Measurements from ENCODE around the gene BACH2. TPM values are rescaled to one million over a fixed set of nuclear protein-coding genes. Genes with fewer than 3 reads are reported as not detected.
"Not testable (repeated sequence)": the region's sequence is repeated elsewhere in the genome, so short reads cannot be mapped to it uniquely, and the experiment has no call there.

Gene BACH2
- total and polyA plus RNA-seq, 2 experiments from 2014 or later, result under 0.01 TPM; not detected in 1

GRCh38 chr6:90333928-90334327 lies 37.3 kb upstream of the BACH2 start:
- Histone ChIP-seq H3K27me3 (replicated peaks; ENCODE audit: insufficient read depth) (peaks cover 22% of the 10 kb centered on the region; the same call in 1 of the 2 replicates), H3K79me2 (ENCODE audit: insufficient read depth) (no peaks in the 10 kb centered on the region), H2AFZ (no peak overlapping the region), H3K27ac (no peak overlapping the region), H3K4me1 (ENCODE audit: insufficient read depth) (no peaks in the 10 kb centered on the region), H3K36me3 (ENCODE audit: low read depth) (no peaks in the 10 kb centered on the region), H3K9ac (no peak overlapping the region), H3K4me2 (ENCODE audit: unreplicated experiment) (no peak overlapping the region), H3K9me3 (ENCODE audit: low read depth) (no peaks in the 10 kb centered on the region), H3K4me3 (no peak overlapping the region), H3F3A (ENCODE audit: insufficient read depth) (no peaks in the 10 kb centered on the region), H4K20me1 (ENCODE audit: insufficient read depth) (no peaks in the 10 kb centered on the region), H3K9me2 (ENCODE audit: insufficient read depth) (no peaks in the 10 kb centered on the region)
- TF ChIP-seq EZH2phosphoT487 (IDR thresholded peaks at IDR 0.05; ENCODE audit: insufficient read depth, low read depth), result no peak
- TF ChIP-seq EZH2 (IDR thresholded peaks at IDR 0.05; ENCODE audit: insufficient read depth, poor library complexity, severe bottlenecking), result no peak
- 24 to 33% methylated on average over 1 of the region's 1 CpG for WGBS, 2 experiments (ENCODE audit: low coverage in 1 of 2, low lambda C conversion rate in 2 of 2, missing lambda C conversion rate in 2 of 2)
- in situ Hi-C loops (cut with MboI), result no loop called here
- no peak for DNase-seq

DNA sequence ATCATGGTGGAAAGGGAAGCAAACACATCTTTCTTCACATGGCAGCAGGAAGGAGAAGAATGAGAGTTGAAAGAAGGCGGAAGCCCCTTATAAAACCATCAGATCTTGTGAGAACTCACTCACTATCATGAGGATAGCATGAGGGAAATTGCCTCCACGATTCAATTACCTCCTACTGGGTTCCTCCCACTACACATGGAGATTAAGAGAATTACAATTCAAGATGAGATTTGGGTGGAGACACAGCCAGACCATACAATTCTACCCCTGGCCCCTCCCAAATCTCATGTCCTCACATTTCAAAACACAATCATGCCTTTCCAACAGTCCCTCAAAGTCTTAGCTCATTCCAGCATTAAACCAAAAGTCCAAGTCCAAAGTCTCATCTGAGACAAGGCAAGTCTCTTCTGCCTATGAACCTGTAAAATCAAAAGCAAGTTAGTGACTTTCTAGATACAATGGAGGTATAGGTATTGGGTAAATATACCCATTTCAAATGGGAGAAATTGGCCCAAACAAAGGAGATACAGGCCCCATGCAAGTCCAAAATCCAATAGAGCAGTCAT lies 36.4 kb upstream of the BACH2 start:
- DNase-seq; H3K4me2 ChIP-seq (ENCODE audit: unreplicated experiment); H3F3A ChIP-seq (ENCODE audit: insufficient read depth); H3K36me3 ChIP-seq (ENCODE audit: low read depth); H3K27ac ChIP-seq; H3K4me3 ChIP-seq; H3K79me2 ChIP-seq (ENCODE audit: insufficient read depth); H3K9ac ChIP-seq; H2AFZ ChIP-seq; in situ Hi-C loops (cut with MboI); H3K4me1 ChIP-seq (ENCODE audit: insufficient read depth); H4K20me1 ChIP-seq (ENCODE audit: insufficient read depth); H3K9me2 ChIP-seq (ENCODE audit: insufficient read depth); H3K9me3 ChIP-seq (ENCODE audit: low read depth): not testable (repeated sequence)
- H3K27me3 ChIP-seq (replicated peaks; ENCODE audit: insufficient read depth), result peaks cover 21% of the 10 kb centered on the region; the same call in 1 of the 2 replicates
- 28 to 43% methylated on average over 2 of the region's 2 CpGs for WGBS, 2 experiments (ENCODE audit: low coverage in 1 of 2, low lambda C conversion rate in 2 of 2, missing lambda C conversion rate in 2 of 2)

- Histone ChIP-seq H3K79me2 (ENCODE audit: insufficient read depth) (no peaks in the 10 kb centered on the region), H3K27me3 (replicated peaks; ENCODE audit: insufficient read depth) (0 out of 2 replicates have a peak, but pooled peaks cover 5% of the 10 kb centered on the region), H3K9ac (no peak overlapping the region), H3K36me3 (ENCODE audit: low read depth) (no peaks in the 10 kb centered on the region), H3K4me2 (ENCODE audit: unreplicated experiment) (no peak overlapping the region), H3K9me2 (ENCODE audit: insufficient read depth) (no peaks in the 10 kb centered on the region), H3K4me3 (no peak overlapping the region), H3K27ac (no peak overlapping the region), H4K20me1 (ENCODE audit: insufficient read depth) (no peaks in the 10 kb centered on the region), H2AFZ (no peak overlapping the region), H3F3A (ENCODE audit: insufficient read depth) (no peaks in the 10 kb centered on the region), H3K4me1 (ENCODE audit: insufficient read depth) (no peaks in the 10 kb centered on the region), H3K9me3 (ENCODE audit: low read depth) (no peaks in the 10 kb centered on the region)
- in situ Hi-C loops (cut with MboI), result no loop called here
- no peak for DNase-seq
- 63 to 68% methylated on average over 2 of the region's 2 CpGs for WGBS, 2 experiments (ENCODE audit: low coverage in 1 of 2, low lambda C conversion rate in 2 of 2, missing lambda C conversion rate in 2 of 2)
- TF ChIP-seq EZH2phosphoT487 (IDR thresholded peaks at IDR 0.05; ENCODE audit: insufficient read depth, low read depth), result no peak
- TF ChIP-seq EZH2 (IDR thresholded peaks at IDR 0.05; ENCODE audit: insufficient read depth, poor library complexity, severe bottlenecking), result no peak
Observed at GRCh38 chr6:90329386-90330077, 32.9 kb upstream of the BACH2 start.

- peak; percentile 51 for DNase-seq
- 69 to 76% methylated on average over 1 of the region's 1 CpG for WGBS, 2 experiments (ENCODE audit: low coverage in 1 of 2, low lambda C conversion rate in 2 of 2, missing lambda C conversion rate in 2 of 2)
- no peak overlapping the region for H3K4me3 ChIP-seq
- no peaks in the 10 kb centered on the region for H3F3A ChIP-seq (ENCODE audit: insufficient read depth)
- no peaks in the 10 kb centered on the region for H3K4me1 ChIP-seq (ENCODE audit: insufficient read depth)
- no peaks in the 10 kb centered on the region for H3K79me2 ChIP-seq (ENCODE audit: insufficient read depth)
- no peaks in the 10 kb centered on the region for H3K36me3 ChIP-seq (ENCODE audit: low read depth)
- TF ChIP-seq EZH2 (IDR thresholded peaks at IDR 0.05; ENCODE audit: insufficient read depth, poor library complexity, severe bottlenecking) (no peak), EZH2phosphoT487 (IDR thresholded peaks at IDR 0.05; ENCODE audit: insufficient read depth, low read depth) (no peak)
- in situ Hi-C loops (cut with MboI), result no loop called here
- H3K4me2 ChIP-seq (ENCODE audit: unreplicated experiment), result no peak overlapping the region
- H3K9me3 ChIP-seq (ENCODE audit: low read depth), result no peaks in the 10 kb centered on the region
- no peaks in the 10 kb centered on the region for H4K20me1 ChIP-seq (ENCODE audit: insufficient read depth)
- 0 out of 2 replicates have a peak, but pooled peaks cover 2% of the 10 kb centered on the region for H3K27me3 ChIP-seq (replicated peaks; ENCODE audit: insufficient read depth)
- H3K9ac ChIP-seq, result no peak overlapping the region
- H3K9me2 ChIP-seq (ENCODE audit: insufficient read depth), result no peaks in the 10 kb centered on the region
- H3K27ac ChIP-seq, result no peak overlapping the region
- no peak overlapping the region for H2AFZ ChIP-seq
Observed at GRCh38 chr6:90328004-90328403, 31.4 kb upstream of the BACH2 start.

All from GM23248 (cell line).